ENCODE results near the gene GATAD2A. TPM values are rescaled to one million over a fixed set of nuclear protein-coding genes. Genes with fewer than 3 reads are reported as not detected.
A peak's percentile ranks its signal among the peaks of the same experiment; 100 is the strongest.

GATAD2A gene
- total RNA-seq, 2 experiments from 2014 or later, result 104 to 107 TPM

DNA sequence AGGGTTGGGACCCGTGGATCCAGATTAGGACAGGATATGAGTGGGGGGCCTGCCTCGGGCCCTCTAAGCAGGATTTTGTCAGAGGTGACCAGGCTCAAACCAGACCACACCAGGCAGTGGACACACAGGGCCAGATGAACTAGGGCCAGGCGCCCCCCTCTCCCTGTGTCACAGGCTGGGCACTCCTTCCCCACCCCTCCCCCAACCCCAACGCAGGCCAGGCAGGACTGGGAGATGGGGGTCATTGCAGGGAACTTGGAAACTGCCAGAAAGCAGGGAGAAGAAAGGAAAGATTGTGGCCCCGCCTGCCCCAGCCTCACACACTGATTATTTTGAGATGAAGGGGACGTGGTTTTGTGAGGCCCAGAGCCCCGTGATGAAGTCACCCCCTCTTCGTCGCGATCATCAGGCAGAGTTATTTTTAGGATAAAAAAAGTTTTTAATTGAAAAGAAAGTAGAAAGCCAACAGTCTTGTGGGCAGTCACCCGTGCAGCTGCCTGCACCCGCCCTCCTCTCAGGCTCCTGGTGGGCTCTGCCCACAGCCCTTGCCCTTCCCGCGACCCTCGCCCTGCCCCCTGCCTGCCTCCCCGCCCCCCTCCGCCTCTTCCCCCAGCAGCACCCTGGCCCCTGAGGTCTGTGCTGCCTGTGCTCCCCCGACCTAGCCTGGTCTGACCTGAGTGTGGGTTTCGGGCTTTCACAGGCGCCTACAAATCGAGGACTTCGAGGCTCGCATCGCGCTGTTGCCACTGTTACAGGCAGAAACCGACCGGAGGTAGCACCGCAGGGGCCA lies 121.3 kb downstream of the GATAD2A start:
- Histone ChIP-seq H3K27me3 (ENCODE audit: control insufficient read depth in 1 of 2, insufficient read depth in 2 of 2, low read length in 2 of 2) (no peaks in the 10 kb centered on the region), H3K36me3 (ENCODE audit: insufficient read depth, low read length) (peaks cover 50% of the 10 kb centered on the region), H3K9me3 (ENCODE audit: control insufficient read depth in 1 of 2, insufficient read depth in 1 of 2, low read length in 2 of 2) (no peaks in the 10 kb centered on the region), H3K4me3 (ENCODE audit: low read length) (no peak overlapping the region), H3K27ac (ENCODE audit: low read depth in 1 of 2, low read length in 2 of 2) (no peak overlapping the region), H3K4me1 (ENCODE audit: insufficient read depth, low read length) (peaks cover 11% of the 10 kb centered on the region)
- DNase-seq (no peak), ATAC-seq (ENCODE audit: poor library complexity) (no peak)
- ChIA-PET CTCF (no interaction called here), POLR2A (no interaction called here)
- peaks cover 45% of the 10 kb centered on the region for H3K36me3 Mint-ChIP-seq (ENCODE audit: low read depth)
- peak overlapping the region; percentile 20 for H3K27ac Mint-ChIP-seq
- peaks cover 6% of the 10 kb centered on the region for H3K4me1 Mint-ChIP-seq (ENCODE audit: low read depth)
- TF ChIP-seq, protein P1, sequence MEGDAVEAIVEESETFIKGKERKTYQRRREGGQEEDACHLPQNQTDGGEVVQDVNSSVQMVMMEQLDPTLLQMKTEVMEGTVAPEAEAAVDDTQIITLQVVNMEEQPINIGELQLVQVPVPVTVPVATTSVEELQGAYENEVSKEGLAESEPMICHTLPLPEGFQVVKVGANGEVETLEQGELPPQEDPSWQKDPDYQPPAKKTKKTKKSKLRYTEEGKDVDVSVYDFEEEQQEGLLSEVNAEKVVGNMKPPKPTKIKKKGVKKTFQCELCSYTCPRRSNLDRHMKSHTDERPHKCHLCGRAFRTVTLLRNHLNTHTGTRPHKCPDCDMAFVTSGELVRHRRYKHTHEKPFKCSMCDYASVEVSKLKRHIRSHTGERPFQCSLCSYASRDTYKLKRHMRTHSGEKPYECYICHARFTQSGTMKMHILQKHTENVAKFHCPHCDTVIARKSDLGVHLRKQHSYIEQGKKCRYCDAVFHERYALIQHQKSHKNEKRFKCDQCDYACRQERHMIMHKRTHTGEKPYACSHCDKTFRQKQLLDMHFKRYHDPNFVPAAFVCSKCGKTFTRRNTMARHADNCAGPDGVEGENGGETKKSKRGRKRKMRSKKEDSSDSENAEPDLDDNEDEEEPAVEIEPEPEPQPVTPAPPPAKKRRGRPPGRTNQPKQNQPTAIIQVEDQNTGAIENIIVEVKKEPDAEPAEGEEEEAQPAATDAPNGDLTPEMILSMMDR (IDR thresholded peaks at IDR 0.05), result no peak
- intact Hi-C loops (cut with DNase I, micrococcal nuclease), result no loop called here
- H3K27me3 Mint-ChIP-seq, result no peaks in the 10 kb centered on the region
- no peak overlapping the region for H3K4me3 Mint-ChIP-seq
- no peaks in the 10 kb centered on the region for H3K9me3 Mint-ChIP-seq

DNA sequence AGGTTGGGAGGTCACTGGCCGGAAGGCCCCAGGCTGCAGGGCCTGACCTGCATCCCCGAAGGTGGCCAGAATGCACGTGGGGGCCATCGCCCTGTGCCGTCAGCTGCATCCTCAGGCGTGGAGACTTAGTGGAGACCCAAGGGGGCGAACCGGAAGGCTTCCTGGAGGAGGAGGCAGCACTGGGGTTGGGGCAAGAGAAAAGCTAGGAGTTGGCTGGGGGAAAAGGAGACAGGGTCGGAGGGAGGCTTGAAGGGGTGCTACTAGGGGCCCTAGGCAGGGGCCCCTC lies 121.8 kb downstream of the GATAD2A start:
- intact Hi-C loops (cut with DNase I, micrococcal nuclease), result no loop called here
- peaks cover 10% of the 10 kb centered on the region for H3K4me1 Mint-ChIP-seq (ENCODE audit: low read depth)
- POLR2A ChIA-PET, result no interaction called here

DNA sequence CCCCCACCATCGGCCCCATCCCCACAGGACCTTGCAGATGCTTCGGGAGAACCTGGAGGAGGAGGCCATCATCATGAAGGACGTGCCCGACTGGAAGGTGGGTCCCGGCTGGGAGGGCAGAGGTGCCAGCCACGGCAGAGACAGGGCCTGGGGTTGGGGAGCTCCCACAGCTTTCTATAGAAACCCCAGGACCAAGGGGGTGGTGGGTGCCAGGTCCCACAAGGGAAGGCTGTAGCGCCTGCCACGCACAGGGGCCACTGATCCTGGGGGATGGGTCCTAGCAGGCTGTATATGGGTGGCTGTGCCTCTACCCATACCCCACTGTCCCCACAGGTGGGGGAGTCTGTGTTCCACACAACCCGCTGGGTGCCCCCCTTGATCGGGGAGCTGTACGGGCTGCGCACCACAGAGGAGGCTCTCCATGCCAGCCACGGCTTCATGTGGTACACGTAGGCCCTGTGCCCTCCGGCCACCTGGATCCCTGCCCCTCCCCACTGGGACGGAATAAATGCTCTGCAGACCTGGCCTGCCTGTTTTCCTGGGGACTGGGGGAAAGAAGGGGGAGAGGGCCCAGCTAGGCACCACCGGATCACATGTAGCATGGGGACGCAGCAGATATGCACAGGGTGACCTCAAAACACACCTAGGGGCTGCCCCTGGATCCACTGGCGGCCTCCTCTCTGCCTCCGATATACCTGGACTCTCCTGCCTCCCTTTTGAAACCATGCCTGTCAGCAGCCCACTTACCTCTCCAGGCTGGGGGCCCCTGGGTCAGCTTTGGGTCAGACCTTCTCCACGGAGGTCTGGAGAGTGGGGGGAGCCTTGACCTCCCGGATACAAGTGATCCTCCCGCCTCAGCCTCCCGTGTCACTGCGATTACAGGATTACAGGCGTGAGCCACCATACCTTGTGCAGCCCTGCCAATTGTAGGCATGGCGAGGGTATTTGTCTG lies 122.5 kb downstream of the GATAD2A start:
- TF ChIP-seq, protein P1 (IDR thresholded peaks at IDR 0.05), result no peak
- DNase-seq (no peak), ATAC-seq (ENCODE audit: poor library complexity) (no peak)
- peak overlapping the region; percentile 20 for H3K27ac Mint-ChIP-seq
- no peaks in the 10 kb centered on the region for H3K9me3 Mint-ChIP-seq
- no peaks in the 10 kb centered on the region for H3K27me3 Mint-ChIP-seq
- Histone ChIP-seq H3K4me3 (ENCODE audit: low read length) (no peak overlapping the region), H3K27ac (ENCODE audit: low read depth in 1 of 2, low read length in 2 of 2) (no peak overlapping the region), H3K4me1 (ENCODE audit: insufficient read depth, low read length) (peaks cover 22% of the 10 kb centered on the region), H3K27me3 (ENCODE audit: control insufficient read depth in 1 of 2, insufficient read depth in 2 of 2, low read length in 2 of 2) (no peaks in the 10 kb centered on the region), H3K36me3 (ENCODE audit: insufficient read depth, low read length) (peaks cover 50% of the 10 kb centered on the region), H3K9me3 (ENCODE audit: control insufficient read depth in 1 of 2, insufficient read depth in 1 of 2, low read length in 2 of 2) (no peaks in the 10 kb centered on the region)
- POLR2A ChIA-PET, result no interaction called here
- intact Hi-C loops (cut with DNase I, micrococcal nuclease), result no loop called here
- H3K36me3 Mint-ChIP-seq (ENCODE audit: low read depth), result peaks cover 45% of the 10 kb centered on the region
- CTCF ChIA-PET, result no interaction called here
- H3K4me1 Mint-ChIP-seq (ENCODE audit: low read depth), result peaks cover 10% of the 10 kb centered on the region
- H3K4me3 Mint-ChIP-seq, result no peak overlapping the region

More for the DNA sequence above, 121.8 kb downstream of the GATAD2A start:
- Histone ChIP-seq H3K4me1 (ENCODE audit: insufficient read depth, low read length) (peaks cover 16% of the 10 kb centered on the region), H3K27ac (ENCODE audit: low read depth in 1 of 2, low read length in 2 of 2) (no peak overlapping the region), H3K36me3 (ENCODE audit: insufficient read depth, low read length) (peaks cover 50% of the 10 kb centered on the region), H3K4me3 (ENCODE audit: low read length) (no peak overlapping the region), H3K27me3 (ENCODE audit: control insufficient read depth in 1 of 2, insufficient read depth in 2 of 2, low read length in 2 of 2) (no peaks in the 10 kb centered on the region), H3K9me3 (ENCODE audit: control insufficient read depth in 1 of 2, insufficient read depth in 1 of 2, low read length in 2 of 2) (no peaks in the 10 kb centered on the region)
- H3K36me3 Mint-ChIP-seq (ENCODE audit: low read depth), result peaks cover 49% of the 10 kb centered on the region
- peak overlapping the region; percentile 20 for H3K27ac Mint-ChIP-seq
- CTCF ChIA-PET, result no interaction called here
- H3K4me3 Mint-ChIP-seq, result no peak overlapping the region
- H3K9me3 Mint-ChIP-seq, result no peaks in the 10 kb centered on the region
- ATAC-seq (ENCODE audit: poor library complexity) (no peak), DNase-seq (no peak)
- TF ChIP-seq, protein P1 (IDR thresholded peaks at IDR 0.05), result no peak
- no peaks in the 10 kb centered on the region for H3K27me3 Mint-ChIP-seq

Data from CD4-positive, alpha-beta T cell (primary cell).